ENCODE measurements around the gene FAH. TPM values are rescaled to one million over a fixed set of nuclear protein-coding genes. Genes with fewer than 3 reads are reported as not detected.

FAH gene
- total RNA-seq, 1 experiment from 2014 or later, result 25.3 TPM

DNA sequence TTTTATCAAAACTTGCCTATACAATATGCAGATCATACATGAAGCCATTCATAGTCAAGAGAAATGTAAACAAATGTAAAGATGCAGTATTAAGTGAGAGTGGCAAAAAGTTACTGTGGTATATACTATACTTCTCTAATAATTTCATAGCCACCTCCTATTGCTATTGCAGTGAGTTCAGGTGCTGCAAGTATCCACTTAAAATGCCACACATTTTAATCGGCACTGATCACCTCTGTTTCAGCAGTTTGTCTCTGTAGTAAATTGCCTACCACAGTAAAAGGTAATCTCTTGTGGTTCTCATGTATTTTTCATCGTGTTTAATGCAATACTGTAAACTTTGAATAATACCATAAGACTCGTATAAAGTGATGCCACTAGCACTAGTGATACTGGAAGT is 20.4 kb upstream of the FAH start:
- intact Hi-C loops (cut with micrococcal nuclease), result no loop called here
- no peak for DNase-seq (ENCODE audit: unreplicated experiment)
- Mint-ChIP-seq H3K27ac (ENCODE audit: low read depth, unreplicated experiment) (no peak overlapping the region), H3K27me3 (ENCODE audit: insufficient read depth, unreplicated experiment) (no peaks in the 10 kb centered on the region), H3K9me3 (ENCODE audit: unreplicated experiment) (no peaks in the 10 kb centered on the region), H3K4me1 (ENCODE audit: insufficient read depth, unreplicated experiment) (no peaks in the 10 kb centered on the region), H3K4me3 (ENCODE audit: unreplicated experiment) (no peak overlapping the region), H3K36me3 (ENCODE audit: insufficient read depth, unreplicated experiment) (peaks cover 57% of the 10 kb centered on the region)
- BruUV-seq (replicated peaks), result no TSS peak
- CTCF ChIA-PET, result interaction anchor here (0.7 kb wide), 1 partner anchor 13 kb away, joined by 6 read pairs; no protein-coding TSS in a partner anchor
- TF ChIP-seq, protein P1, sequence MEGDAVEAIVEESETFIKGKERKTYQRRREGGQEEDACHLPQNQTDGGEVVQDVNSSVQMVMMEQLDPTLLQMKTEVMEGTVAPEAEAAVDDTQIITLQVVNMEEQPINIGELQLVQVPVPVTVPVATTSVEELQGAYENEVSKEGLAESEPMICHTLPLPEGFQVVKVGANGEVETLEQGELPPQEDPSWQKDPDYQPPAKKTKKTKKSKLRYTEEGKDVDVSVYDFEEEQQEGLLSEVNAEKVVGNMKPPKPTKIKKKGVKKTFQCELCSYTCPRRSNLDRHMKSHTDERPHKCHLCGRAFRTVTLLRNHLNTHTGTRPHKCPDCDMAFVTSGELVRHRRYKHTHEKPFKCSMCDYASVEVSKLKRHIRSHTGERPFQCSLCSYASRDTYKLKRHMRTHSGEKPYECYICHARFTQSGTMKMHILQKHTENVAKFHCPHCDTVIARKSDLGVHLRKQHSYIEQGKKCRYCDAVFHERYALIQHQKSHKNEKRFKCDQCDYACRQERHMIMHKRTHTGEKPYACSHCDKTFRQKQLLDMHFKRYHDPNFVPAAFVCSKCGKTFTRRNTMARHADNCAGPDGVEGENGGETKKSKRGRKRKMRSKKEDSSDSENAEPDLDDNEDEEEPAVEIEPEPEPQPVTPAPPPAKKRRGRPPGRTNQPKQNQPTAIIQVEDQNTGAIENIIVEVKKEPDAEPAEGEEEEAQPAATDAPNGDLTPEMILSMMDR (IDR thresholded peaks at IDR 0.05; ENCODE audit: unreplicated experiment), result no peak
- POLR2A ChIA-PET, result no interaction called here

GRCh38 chr15:80136854-80137253 is 15.9 kb upstream of the FAH start:
- BruUV-seq (replicated peaks), result no TSS peak
- POLR2A ChIA-PET, result interaction anchor here (0.7 to 1.0 kb wide), 2 partner anchors 14 to 16 kb away, joined by 3 read pairs; partner anchors contain the start of gene FAH
- CTCF ChIA-PET, result no interaction called here
- DNase-seq (ENCODE audit: unreplicated experiment), result no peak
- no peak overlapping the region for H3K27ac Mint-ChIP-seq (ENCODE audit: low read depth, unreplicated experiment)
- no peak overlapping the region for H3K4me3 Mint-ChIP-seq (ENCODE audit: unreplicated experiment)
- peaks cover 39% of the 10 kb centered on the region for H3K36me3 Mint-ChIP-seq (ENCODE audit: insufficient read depth, unreplicated experiment)
- TF ChIP-seq, protein P1 (IDR thresholded peaks at IDR 0.05; ENCODE audit: unreplicated experiment), result no peak
- H3K9me3 Mint-ChIP-seq (ENCODE audit: unreplicated experiment), result no peaks in the 10 kb centered on the region
- intact Hi-C loops (cut with micrococcal nuclease), result no loop called here
- no peaks in the 10 kb centered on the region for H3K27me3 Mint-ChIP-seq (ENCODE audit: insufficient read depth, unreplicated experiment)
- H3K4me1 Mint-ChIP-seq (ENCODE audit: insufficient read depth, unreplicated experiment), result peaks cover 2% of the 10 kb centered on the region

DNA sequence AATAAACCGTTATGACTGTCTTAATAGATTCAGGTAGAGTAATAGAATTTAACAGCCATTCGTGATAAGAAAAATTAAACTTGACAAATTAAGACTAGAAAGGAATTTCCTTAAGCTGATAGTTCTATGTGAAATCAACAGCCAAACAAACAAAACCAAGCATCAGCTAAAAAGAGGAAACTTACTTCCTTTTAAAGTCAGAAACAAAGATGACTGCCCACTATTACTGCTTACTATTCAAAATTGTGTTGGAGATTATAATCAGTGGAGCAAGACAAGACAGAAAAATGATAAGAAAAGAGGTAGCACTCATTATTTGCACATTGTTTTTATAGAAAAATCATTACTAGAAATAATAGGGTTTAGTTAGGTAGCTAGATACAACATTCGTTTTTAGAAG is 13.8 kb upstream of the FAH start:
- DNase-seq (ENCODE audit: unreplicated experiment), result no peak
- intact Hi-C loops (cut with micrococcal nuclease), result no loop called here
- TF ChIP-seq, protein P1 (IDR thresholded peaks at IDR 0.05; ENCODE audit: unreplicated experiment), result no peak
- H3K4me1 Mint-ChIP-seq (ENCODE audit: insufficient read depth, unreplicated experiment), result peaks cover 9% of the 10 kb centered on the region
- no TSS peak for BruUV-seq (replicated peaks)
- ChIA-PET POLR2A (interaction anchor here (0.6 kb wide), 2 partner anchors 72 to 285 kb away, joined by 3 read pairs; no protein-coding TSS in a partner anchor), CTCF (interaction anchor here (1.5 kb wide), 1 partner anchor 13 kb away, joined by 3 read pairs; no protein-coding TSS in a partner anchor)
- H3K9me3 Mint-ChIP-seq (ENCODE audit: unreplicated experiment), result no peaks in the 10 kb centered on the region
- H3K36me3 Mint-ChIP-seq (ENCODE audit: insufficient read depth, unreplicated experiment), result peaks cover 30% of the 10 kb centered on the region
- no peak overlapping the region for H3K4me3 Mint-ChIP-seq (ENCODE audit: unreplicated experiment)
- H3K27ac Mint-ChIP-seq (ENCODE audit: low read depth, unreplicated experiment), result no peak overlapping the region
- no peaks in the 10 kb centered on the region for H3K27me3 Mint-ChIP-seq (ENCODE audit: insufficient read depth, unreplicated experiment)

DNA sequence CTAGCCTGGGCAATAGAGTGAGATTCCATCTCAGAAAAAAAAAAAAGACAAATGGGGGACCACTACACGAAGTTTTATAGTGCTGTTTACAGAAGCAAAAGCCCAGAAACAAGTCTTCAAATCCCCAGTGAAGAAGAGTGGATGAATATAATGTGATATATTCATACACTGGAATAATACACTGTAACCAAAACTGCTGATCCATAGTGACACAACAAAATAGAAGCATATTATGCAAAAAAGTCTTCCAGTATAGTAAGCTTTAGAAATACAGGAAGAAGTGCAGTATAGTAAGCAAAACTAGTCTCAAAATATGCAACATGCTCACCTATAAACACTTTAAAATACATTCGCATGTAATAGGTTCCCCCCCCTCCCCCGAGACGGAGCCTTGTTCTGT is 11.9 kb upstream of the FAH start:
- no peak overlapping the region for H3K4me3 Mint-ChIP-seq (ENCODE audit: unreplicated experiment)
- ChIA-PET CTCF (no interaction called here), POLR2A (no interaction called here)
- H3K27ac Mint-ChIP-seq (ENCODE audit: low read depth, unreplicated experiment), result no peak overlapping the region
- no TSS peak for BruUV-seq (replicated peaks)
- H3K27me3 Mint-ChIP-seq (ENCODE audit: insufficient read depth, unreplicated experiment), result no peaks in the 10 kb centered on the region
- intact Hi-C loops (cut with micrococcal nuclease), result no loop called here
- peaks cover 16% of the 10 kb centered on the region for H3K36me3 Mint-ChIP-seq (ENCODE audit: insufficient read depth, unreplicated experiment)
- no peaks in the 10 kb centered on the region for H3K9me3 Mint-ChIP-seq (ENCODE audit: unreplicated experiment)
- TF ChIP-seq, protein P1 (IDR thresholded peaks at IDR 0.05; ENCODE audit: unreplicated experiment), result no peak
- DNase-seq (ENCODE audit: unreplicated experiment), result no peak
- peaks cover 9% of the 10 kb centered on the region for H3K4me1 Mint-ChIP-seq (ENCODE audit: insufficient read depth, unreplicated experiment)
